Uterus (tissue), 4 donors: ENCODE data around the gene BCKDHB. TPM values are rescaled to one million over a fixed set of nuclear protein-coding genes. Genes with fewer than 3 reads are reported as not detected.

Source experiments
- DNase-seq, 2 donors: peaks; one replicate each; pipeline ENCODE4 v3.0.0-alpha.2; 2019 to 2020
- H3K27ac ChIP-seq, 2 donors: fragments of 200-600 bp; sonication (generic); 1 replicate in 1 of 2; 2 replicates in 1 of 2; pipeline ENCODE4 v1.5.1; 2016 to 2018
- H3K27me3 ChIP-seq, 2 donors: fragments of 200-600 bp; sonication (generic); one replicate each; pipeline ENCODE4 v1.5.1; 2018 to 2019; ENCODE audit warnings: control low read depth in 1 of 2
- H3K36me3 ChIP-seq, 2 donors: fragments of 200-600 bp; sonication (generic); one replicate each; pipeline ENCODE4 v1.5.1; 2019; ENCODE audit warnings: control low read depth in 1 of 2
- H3K4me1 ChIP-seq, 2 donors: fragments of 200-600 bp; sonication (generic); one replicate each; pipeline ENCODE4 v1.5.1; 2018 to 2019; ENCODE audit warnings: control low read depth in 1 of 2
- H3K4me3 ChIP-seq, 2 donors: fragments of 200-600 bp; sonication (generic); 1 replicate in 1 of 2; 2 replicates in 1 of 2; pipeline ENCODE4 v1.5.1; 2018 to 2019; ENCODE audit warnings: mild to moderate bottlenecking in 1 of 2
- H3K9me3 ChIP-seq, 2 donors: fragments of 200-600 bp; sonication (generic); one replicate each; pipeline ENCODE4 v1.5.1; 2019; ENCODE audit warnings: control low read depth in 1 of 2
- CTCF ChIP-seq, 4 experiments: fragments of 200-600 bp in 2 of 4; fragments of 450-650 bp in 2 of 4; sonication (generic) in 2 of 4; IDR thresholded peaks; one replicate each; pipeline ENCODE4 v1.5.1; 2016 to 2019; ENCODE audit warnings: antibody characterized with exemption in 4 of 4, mild to moderate bottlenecking in 2 of 4, moderate library complexity in 1 of 4
- POLR2A ChIP-seq, 2 donors: fragments of 450-650 bp; IDR thresholded peaks; one replicate each; pipeline ENCODE4 v1.6.1; 2016; ENCODE audit warnings: antibody characterized with exemption in 2 of 2, mild to moderate bottlenecking in 1 of 2, moderate library complexity in 1 of 2
- intact Hi-C: fragments of 100-400 bp; cut with DNase I; formaldehyde crosslinking; loops from one replicate; pipeline ENCODE4 v1.15.1; 2023; ENCODE audit warnings: low total_unique reads
- total RNA-seq, 4 donors: library from RNA; depleted of rRNA in 3 of 4; stranded (reverse); fragments of >200 nt in 3 of 4; gene quantifications; one replicate each; pipeline versions ENCODE4 v1.1.0 to v1.2.4, GENCODE V29; 2014 to 2023
- donor health status: DM: yes; HTN: yes; CAD: no.

The BCKDHB gene
- total RNA-seq, 4 donors from 2014 or later, result 7.2 to 35.5 (median 13.2) TPM

- intact Hi-C loops, result no loop called here
- DNase-seq, result no peak
- H3K36me3 ChIP-seq, result no peaks in the 10 kb centered on the region
Measured at GRCh38 chr6:80328652-80329051, 222.2 kb downstream of the BCKDHB start.

GRCh38 chr6:80329496-80329895 is 223.0 kb downstream of the BCKDHB start:
- no peak for TF ChIP-seq CTCF (IDR thresholded peaks at IDR 0.05)
- TF ChIP-seq POLR2A (IDR thresholded peaks at IDR 0.05), result no peak
- Histone ChIP-seq H3K27me3 (no peaks in the 10 kb centered on the region), H3K9me3 (no peaks in the 10 kb centered on the region), H3K27ac (no peak overlapping the region), H3K4me3 (no peak overlapping the region), H3K4me1 (no peaks in the 10 kb centered on the region), H3K36me3 (no peaks in the 10 kb centered on the region)
- no peak for DNase-seq
- intact Hi-C loops, result no loop called here

More at GRCh38 chr6:80328652-80329051, 222.2 kb downstream of the BCKDHB start:
- no peak for TF ChIP-seq CTCF (IDR thresholded peaks at IDR 0.05)
- no peak for TF ChIP-seq POLR2A (IDR thresholded peaks at IDR 0.05)
- Histone ChIP-seq H3K4me1 (no peaks in the 10 kb centered on the region), H3K27ac (no peak overlapping the region), H3K27me3 (no peaks in the 10 kb centered on the region), H3K9me3 (no peaks in the 10 kb centered on the region), H3K4me3 (no peak overlapping the region)

GRCh38 chr6:80330961-80331360 is 224.5 kb downstream of the BCKDHB start:
- DNase-seq, result no peak
- intact Hi-C loops, result no loop called here
- Histone ChIP-seq H3K4me3 (no peak overlapping the region), H3K27me3 (no peaks in the 10 kb centered on the region), H3K4me1 (no peaks in the 10 kb centered on the region), H3K36me3 (no peaks in the 10 kb centered on the region), H3K27ac (no peak overlapping the region), H3K9me3 (no peaks in the 10 kb centered on the region)
- no peak for TF ChIP-seq CTCF (IDR thresholded peaks at IDR 0.05)
- TF ChIP-seq POLR2A (IDR thresholded peaks at IDR 0.05), result no peak

GRCh38 chr6:80331522-80331921 is 225.1 kb downstream of the BCKDHB start:
- H3K4me1 ChIP-seq, result no peaks in the 10 kb centered on the region

GRCh38 chr6:80331974-80332373 is 225.5 kb downstream of the BCKDHB start:
- Histone ChIP-seq H3K27me3 (no peaks in the 10 kb centered on the region), H3K36me3 (no peaks in the 10 kb centered on the region), H3K4me1 (no peaks in the 10 kb centered on the region), H3K9me3 (no peaks in the 10 kb centered on the region), H3K4me3 (no peak overlapping the region), H3K27ac (no peak overlapping the region)
- no peak for DNase-seq
- intact Hi-C loops, result no loop called here
- TF ChIP-seq CTCF (IDR thresholded peaks at IDR 0.05), result no peak
- TF ChIP-seq POLR2A (IDR thresholded peaks at IDR 0.05), result no peak

More at GRCh38 chr6:80331522-80331921, 225.1 kb downstream of the BCKDHB start:
- DNase-seq, result no peak
- no peak overlapping the region for H3K4me3 ChIP-seq
- intact Hi-C loops, result no loop called here
- H3K36me3 ChIP-seq, result no peaks in the 10 kb centered on the region
- TF ChIP-seq CTCF (IDR thresholded peaks at IDR 0.05), result no peak
- H3K27ac ChIP-seq, result no peak overlapping the region
- H3K9me3 ChIP-seq, result no peaks in the 10 kb centered on the region
- no peaks in the 10 kb centered on the region for H3K27me3 ChIP-seq
